Jurkat, Clone E6-1 (cell line): Measurements from ENCODE around the gene HOXA6.

Source experiments
- DNase-seq: peaks from one replicate; pipeline ENCODE4 v3.0.0-alpha.2; 2011; ENCODE audit warnings: low read depth, low spot score
- H3K4me3 ChIP-seq: 2 replicates; pipeline ENCODE4 v1.5.1; 2011; ENCODE audit warnings: mild to moderate bottlenecking, low read length, control low read depth, moderate library complexity

The HOXA6 gene

DNA sequence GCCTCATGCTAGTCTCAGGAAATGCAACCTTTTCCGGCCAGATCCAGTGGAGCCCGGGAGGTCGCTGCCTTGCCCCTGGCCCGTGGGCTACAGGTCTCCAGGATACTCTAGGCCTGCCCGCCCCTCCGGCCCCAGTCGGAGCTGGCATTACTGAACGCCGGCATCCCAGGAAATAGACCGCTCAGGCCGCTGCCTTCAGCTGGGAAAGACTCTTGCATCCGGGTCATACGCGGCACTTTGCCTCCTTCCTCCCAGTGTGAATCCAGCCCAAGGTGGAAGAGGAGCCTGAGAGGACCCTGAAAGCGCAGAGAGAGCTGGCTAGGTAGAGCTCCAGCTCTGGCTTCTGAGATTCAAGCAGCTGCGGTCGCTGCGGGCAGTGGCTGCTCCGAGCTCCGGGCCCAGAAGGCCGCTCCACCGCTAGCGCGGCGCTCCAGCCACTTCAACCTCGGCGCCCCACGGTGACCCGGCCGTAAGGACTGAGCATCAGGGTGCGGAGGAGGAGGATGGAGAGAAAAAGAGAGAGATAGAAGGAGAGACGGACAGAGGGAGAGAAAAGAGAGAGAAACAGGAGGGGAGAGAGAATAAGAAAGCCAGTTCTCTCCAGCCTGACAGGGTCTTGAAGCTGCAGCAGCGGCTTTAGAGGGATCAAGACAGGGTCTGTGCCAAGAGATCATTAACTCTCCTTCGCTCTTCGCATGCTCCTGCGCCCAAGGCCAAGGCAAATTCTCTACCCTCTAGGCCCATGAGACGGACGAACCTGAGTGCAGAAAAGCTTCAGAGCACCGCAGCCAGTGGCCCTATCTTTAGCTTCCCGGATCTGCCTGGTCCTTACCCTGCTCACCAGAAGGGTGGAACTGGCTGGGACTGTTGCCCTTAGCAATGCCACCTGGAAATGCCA, 28.3 kb upstream of the HOXA6 start:
- DNase-seq, result no peak
- H3K4me3 ChIP-seq, result no peak overlapping the region

DNA sequence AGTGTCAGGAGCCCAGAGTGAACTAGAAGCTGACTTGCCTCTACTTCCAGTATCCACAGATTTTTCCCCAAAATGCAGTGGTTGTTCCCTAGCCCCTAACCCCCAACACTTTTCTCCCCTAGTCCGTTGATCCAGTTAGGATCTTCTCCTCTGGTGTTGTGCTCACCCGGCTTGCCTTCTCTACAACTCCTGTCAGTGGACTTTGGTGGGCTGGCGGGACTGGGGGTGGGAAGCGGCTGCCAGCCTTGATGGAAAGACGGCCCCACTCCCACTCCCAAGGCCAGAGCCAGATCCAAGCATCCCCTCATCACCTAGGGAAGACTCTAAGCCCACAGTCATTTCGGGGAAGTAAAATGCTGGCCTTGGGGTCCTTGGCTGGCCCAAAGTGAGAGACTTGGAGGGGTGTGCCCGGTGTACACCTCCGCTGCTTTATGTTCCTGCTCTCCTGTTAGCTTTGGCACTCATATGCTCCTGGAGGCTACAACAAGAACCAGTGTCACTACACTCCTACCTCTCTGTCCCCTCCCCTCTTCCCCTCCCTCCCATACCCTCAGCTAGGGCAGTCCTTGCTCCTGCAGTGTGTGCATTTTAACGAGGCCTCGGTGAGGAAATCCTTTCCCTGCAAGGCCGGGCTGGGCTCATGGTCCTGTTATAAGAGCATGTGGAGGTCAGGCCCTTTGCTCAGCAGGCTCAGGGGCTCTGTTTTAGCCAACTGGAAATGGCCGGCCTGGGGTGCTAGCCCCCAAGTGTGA, 27.5 kb upstream of the HOXA6 start:
- H3K4me3 ChIP-seq, result no peak overlapping the region
- DNase-seq, result no peak

DNA sequence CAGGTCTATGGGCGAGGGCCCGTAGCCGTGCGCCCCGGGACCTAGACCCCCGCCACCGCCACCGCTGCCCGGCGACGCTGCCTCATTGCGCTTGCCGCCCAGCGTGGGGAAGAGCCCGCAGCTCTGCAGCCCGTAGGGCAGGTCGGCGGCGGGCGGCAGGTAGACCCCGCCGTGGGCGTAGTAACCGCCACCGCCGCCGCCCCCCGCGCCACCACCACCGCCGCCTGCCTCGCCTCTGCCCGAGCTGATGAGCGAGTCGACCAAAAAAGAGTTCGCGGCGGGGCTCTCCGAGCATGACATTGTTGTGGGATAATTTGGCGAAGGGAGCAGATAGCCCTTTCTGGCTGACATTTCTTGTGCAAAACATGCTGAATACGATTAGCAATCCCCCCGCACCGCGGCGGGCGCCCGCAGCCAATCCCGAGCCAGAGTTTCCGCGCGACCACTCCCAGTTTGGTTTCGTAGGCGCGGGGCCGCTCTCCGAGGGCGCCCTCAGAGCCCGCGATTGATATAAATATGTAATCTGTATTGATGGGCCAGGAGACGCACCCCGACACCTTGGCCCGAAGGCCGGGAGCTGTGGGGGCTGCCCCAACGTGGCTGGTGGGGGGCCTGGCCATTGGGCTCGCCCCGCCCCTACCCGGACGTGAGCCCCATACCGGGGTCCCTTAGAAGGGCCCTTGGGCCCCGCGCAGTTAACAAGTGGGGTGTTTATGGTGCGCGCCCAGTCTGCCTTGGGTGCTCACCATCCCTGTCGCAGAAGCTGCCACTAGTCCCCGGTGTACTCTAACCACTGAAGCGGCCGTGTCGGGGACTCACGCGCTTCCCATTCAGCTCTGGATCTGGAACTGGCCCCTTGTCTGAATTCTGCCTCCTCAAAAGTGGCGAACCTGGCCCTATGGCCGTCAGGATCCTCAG, 26.6 kb upstream of the HOXA6 start, which contains the start of gene HOXA10:
Gene HOXA10, minus strand, starts transcription at position 365 of the 918 bp plus-strand sequence. Its CDS starts 14 bp downstream, at position 351.
- no peak for DNase-seq
- H3K4me3 ChIP-seq, result no peak within 1 kb of the TSS

- H3K4me3 ChIP-seq, result no peak overlapping the region
- DNase-seq, result no peak
These were observed 26.0 kb upstream of the HOXA6 start for GRCh38 chr7:27173511-27173955.

DNA sequence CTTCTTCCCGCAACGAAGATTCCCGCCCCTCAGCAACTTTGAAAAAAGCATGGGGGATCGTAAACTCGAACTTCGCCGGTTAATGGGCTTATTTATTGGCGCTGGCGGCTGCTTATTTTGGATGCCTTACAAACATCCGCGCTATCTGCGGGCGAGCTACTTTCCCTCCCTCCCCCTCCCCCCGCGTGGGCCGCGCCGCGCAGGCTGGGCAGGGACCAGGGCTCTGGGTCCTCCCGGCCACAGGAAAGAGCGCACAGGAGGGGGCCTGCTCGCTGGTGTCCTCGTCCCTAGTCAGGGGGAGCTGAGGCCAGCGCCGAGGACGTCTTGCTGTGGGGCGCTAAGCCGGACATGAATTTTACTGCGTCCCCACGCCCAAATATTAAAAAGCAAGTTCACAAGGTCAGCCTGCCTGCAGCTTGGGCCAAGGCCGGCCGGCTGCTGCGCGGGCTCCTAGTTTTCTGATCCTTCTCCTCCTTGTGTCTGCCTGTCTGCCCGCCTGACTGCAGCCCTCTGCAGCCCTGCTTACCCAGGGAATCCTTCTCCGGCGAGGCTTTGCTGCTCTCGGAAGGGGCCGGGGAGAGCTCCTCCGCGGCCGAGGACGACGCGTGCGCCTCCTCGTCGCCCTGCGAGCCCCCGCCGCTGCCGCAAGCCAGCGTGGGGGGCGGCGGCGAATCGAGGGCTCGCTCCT, 25.4 kb upstream of the HOXA6 start:
- no peak for DNase-seq
- H3K4me3 ChIP-seq, result no peak overlapping the region

DNA sequence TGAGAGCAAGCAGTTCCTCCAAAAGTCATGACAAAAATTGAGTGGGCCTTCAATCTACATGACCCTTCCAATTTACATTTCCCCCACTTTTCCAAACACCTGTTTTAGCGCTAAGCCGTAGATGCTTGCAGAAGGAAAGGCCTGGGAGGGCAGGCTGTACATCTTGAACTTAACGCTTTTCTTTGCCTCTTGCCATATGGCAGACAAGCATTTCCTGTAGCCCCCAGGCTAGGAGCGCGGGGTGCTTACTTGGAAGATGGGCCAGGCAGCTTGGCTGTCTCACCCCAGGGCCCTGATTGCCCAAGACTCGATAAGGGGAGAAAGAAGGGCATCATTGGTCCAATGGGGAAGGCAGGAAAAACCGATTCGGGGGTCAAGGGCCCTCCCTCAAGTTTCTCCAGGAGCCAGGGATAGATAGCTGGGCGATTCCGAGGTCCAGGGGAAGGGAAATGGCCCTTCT, 24.8 kb upstream of the HOXA6 start:
- no peak overlapping the region for H3K4me3 ChIP-seq

DNA sequence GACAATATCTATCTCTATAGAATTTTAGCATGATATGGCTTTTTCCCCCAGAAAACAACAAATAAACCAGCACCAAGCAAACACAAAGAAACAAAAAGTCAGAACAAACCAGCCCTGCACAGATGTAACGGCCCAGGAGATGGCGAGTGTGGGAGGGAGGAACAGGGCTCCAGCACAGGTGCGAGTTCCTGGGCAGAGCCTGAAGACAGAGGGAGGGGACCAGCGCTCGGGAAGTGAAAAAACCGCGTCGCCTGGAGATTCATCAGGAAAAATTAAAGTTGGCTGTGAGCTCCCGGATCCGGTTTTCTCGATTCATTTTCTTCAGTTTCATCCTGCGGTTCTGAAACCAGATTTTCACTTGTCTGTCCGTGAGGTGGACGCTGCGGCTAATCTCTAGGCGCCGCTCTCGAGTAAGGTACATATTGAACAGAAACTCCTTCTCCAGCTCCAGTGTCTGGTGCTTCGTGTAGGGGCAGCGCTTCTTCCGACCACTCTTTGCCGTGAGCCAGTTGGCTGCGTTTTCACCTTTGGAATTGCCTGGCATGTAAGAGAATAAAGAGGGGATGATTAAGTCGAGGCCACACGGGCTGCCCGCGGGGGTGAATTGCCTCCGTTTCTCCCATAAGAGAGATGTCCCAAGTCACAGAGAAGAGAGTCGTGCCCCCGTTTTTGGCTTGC, 24.2 kb upstream of the HOXA6 start:
- no peak overlapping the region for H3K4me3 ChIP-seq
- DNase-seq, result no peak

More for the DNA sequence above, 24.8 kb upstream of the HOXA6 start:
- DNase-seq, result no peak

DNA sequence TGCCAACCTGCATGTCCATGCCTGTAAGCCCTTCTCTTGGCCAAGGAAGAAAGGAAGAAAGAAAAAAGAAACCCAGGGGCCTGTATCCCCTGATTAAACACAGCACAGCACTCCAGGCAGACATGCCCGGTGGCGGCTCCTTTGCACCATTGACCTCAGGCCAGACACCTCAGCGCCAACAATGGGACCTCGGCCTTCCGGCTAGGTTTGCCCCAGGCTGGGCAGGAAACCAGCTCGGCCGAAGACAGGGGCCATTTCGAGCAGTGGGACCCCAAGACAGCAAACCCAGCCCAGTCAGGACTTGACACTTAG, 23.7 kb upstream of the HOXA6 start:
- DNase-seq, result no peak

DNA sequence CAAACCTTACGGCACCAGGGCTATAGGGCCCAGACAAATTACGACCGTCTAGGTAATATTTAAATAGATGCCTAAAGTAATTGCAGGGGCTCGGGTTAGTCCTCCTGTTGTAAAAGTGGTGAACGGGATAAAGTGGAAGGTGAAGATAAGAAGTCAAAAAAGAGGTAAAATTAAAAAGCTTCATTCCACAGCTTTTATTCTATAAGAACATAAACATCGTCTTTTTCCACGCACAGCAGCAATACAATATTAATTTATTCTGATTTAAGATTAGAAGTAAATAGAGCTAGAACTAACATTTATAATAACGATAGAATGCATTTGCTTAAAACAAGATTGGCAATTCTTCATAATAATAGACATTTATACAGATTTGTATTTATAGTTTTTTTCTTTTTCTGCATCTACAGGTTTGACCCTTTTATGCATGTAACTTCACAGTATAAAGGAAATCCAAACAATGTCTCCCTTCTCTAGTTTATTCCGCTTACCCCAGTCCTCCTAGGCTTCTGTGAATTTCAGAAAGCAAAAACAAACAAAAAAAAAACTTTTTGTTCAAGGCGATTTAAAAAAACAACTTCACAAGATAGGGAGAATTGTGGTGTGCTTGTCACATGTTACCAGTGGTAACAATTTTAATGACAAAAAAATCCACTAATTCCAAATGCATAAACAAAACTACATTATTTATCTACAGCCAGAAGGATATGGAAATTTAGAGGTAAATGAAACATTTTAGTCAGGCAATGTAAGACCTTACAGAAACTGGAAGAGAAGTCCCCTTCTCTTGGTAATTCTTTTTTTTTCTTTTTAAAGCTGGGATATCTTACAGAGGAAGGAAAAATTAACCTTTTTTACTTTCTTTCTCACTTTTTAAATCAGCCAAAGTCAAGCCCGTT, 23.1 kb upstream of the HOXA6 start:
- no peak overlapping the region for H3K4me3 ChIP-seq
- DNase-seq, result no peak

More for the DNA sequence above, 23.7 kb upstream of the HOXA6 start:
- H3K4me3 ChIP-seq, result no peak overlapping the region

DNA sequence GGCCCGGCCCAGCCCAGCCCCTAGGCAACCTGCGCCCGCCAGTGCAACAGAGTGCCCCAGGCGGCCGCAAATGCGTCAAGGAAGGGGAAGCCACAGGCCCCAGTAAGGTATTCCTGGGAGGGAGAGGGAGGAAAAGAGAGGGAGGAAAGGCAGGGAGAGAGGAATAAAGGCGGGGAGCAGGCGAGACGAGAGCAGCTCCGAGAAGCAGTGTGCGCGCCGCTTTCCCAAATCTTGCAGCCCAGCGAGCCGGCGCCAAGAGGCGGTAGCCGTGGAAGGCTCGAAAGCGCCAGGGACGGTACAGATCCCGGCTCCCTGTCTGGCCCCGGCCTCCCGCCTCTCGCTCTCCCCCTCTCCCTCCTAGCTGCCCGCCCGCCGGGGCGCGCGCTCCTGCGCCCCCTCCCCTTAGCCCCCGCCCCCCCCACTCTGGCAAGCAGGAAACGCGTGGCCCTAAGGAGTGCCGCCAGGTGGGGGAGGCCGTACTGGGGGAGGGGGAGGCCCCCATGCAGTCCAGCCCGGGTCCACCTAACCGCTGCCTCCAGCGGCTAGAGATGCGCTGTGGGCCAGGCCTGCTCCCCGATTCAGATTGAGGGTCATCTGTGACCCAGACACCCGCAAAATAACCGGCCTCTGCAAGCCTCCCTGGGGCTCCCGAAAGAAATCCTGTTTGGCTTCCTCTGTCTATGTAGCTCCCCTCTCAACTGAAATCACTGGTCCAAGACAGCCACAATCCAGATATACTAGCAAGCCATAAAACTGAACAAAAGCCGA, 22.3 kb upstream of the HOXA6 start:
- no peak for DNase-seq
- no peak overlapping the region for H3K4me3 ChIP-seq

DNA sequence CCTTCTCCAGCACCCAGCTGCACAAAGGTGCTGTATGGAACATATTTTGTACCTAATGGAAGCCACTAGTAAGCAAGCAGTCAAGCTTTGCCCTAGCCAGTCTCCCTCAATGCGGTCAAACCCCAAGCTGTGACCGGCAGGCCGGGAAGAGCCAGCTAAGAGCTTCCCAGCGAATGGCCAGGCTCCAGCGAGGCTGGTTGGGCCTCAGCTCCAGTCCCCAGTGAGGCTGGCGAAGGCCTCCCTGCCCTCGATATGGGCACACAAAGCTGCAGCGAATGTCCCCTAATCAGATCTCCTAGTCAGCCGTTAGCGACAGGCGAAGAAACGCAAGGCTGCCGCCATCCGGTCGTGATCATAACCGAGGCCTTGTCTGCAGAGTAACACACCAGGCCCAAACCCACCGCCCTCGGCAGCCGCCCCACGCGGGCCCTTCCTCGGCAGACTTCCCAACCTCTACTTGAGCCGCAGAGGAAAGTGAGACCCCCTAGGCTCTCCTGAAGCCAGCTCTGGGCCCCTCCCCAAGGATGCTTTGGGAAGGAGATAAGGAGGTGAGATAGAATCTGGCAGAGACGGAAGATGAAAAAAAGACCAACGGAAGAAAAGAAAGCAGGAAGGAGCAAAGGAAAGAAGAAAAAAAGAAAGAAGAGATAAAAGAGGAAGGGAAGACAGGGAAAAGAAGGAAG, 20.8 kb upstream of the HOXA6 start:
- no peak for DNase-seq
- no peak overlapping the region for H3K4me3 ChIP-seq

GRCh38 chr7:27167916-27168264, 20.3 kb upstream of the HOXA6 start:
- no peak for DNase-seq
- H3K4me3 ChIP-seq, result no peak overlapping the region

- H3K4me3 ChIP-seq, result no peak overlapping the region
- no peak for DNase-seq
These were observed 19.2 kb upstream of the HOXA6 start for GRCh38 chr7:27166531-27167505.

DNA sequence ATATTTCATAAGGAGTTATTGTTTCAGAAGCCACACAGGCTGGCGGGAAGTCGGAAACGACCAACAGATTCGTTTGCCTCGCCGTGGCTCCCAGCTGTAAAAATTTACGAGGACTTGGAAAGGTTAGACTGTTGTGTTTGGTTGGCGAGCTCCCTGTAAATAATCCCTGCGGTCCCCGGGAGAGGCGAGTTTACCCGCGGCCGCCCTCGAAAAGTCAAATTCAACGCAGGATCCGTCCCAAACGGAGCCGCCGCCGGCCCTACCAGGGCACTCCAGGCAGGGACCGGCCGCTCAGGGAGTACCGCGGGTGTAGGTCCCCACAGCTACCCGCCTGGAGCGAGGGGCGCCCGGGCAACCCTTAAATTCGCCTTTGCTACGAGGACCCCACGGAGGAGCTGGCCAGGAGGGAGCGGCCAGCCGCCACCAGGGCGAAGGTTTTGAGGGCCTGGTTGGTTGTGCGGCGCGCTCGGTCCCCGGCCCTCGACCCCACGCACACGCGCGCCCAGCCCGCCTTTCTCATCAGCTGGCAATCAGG, 18.5 kb upstream of the HOXA6 start:
- H3K4me3 ChIP-seq, result no peak overlapping the region
- no peak for DNase-seq
